ENCODE results near the gene FLACC1.
"Not testable (repeated sequence)": the region's sequence is repeated elsewhere in the genome, so short reads cannot be mapped to it uniquely, and the experiment has no call there.

Gene FLACC1

DNA sequence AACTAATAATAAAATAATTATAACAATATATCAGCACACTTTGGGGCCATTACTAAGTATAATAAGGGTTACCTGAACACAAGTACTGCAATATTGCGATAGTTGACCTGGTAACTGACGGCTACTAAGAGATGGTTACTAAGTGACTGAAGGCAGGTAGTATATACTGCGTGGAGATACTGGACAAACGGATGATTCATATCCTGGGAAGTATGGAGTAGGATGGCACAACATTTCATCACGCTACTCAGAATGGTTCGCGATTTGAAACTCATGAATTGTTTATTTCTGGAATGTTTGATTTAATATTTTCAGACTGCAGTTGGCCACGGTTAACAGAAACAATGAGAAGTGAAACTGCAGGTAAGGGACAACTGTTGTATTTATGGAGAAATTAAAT lies 39.5 kb upstream of the FLACC1 start:
- Histone ChIP-seq H3K4me1 (ENCODE audit: insufficient read depth, insufficient read length) (no peaks in the 10 kb centered on the region), H3K9me3 (ENCODE audit: insufficient read depth, low read length) (no peaks in the 10 kb centered on the region), H3K9ac (ENCODE audit: insufficient read length, low read depth) (no peak overlapping the region), H3K27me3 (ENCODE audit: insufficient read depth, insufficient read length) (no peaks in the 10 kb centered on the region), H3K4me3 (ENCODE audit: insufficient read length, low read depth) (no peak overlapping the region), H3K36me3 (ENCODE audit: insufficient read depth, insufficient read length, low read length) (peaks cover 60% of the 10 kb centered on the region)
- DNase-seq (ENCODE audit: low read depth, low spot score), result no peak
- no peak for TF ChIP-seq YY1 (IDR thresholded peaks at IDR 0.05; ENCODE audit: insufficient read depth, insufficient read length)
- TF ChIP-seq SUZ12 (IDR thresholded peaks at IDR 0.05; ENCODE audit: extremely low read depth, insufficient read depth, insufficient read length), result no peak
- TF ChIP-seq ZNF274 (IDR thresholded peaks at IDR 0.05; ENCODE audit: low read depth, low read length), result no peak

DNA sequence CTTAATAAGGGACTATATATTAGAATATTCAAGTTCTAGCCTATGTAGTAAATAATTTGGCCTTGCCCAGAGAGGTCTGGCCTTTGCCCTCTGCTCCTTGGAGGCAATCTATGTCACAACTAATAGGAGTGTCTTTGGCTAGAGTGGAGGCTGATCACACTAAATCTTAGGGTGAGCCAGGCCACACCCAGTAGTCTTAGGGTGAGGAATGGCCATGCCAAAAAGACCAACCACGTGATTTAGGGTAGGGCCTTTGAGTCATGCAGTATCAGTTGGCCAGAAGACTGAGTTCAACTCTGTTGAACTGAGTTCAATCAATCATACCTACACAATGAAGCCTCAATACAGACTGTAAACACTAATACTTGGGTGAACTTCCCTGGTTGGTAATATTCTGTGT lies 26.0 kb upstream of the FLACC1 start:
- Histone ChIP-seq H3K4me3 (ENCODE audit: insufficient read length, low read depth) (no peak overlapping the region), H3K27me3 (ENCODE audit: insufficient read depth, insufficient read length) (no peaks in the 10 kb centered on the region), H3K4me1 (ENCODE audit: insufficient read depth, insufficient read length) (no peaks in the 10 kb centered on the region), H3K9me3 (ENCODE audit: insufficient read depth, low read length) (no peaks in the 10 kb centered on the region), H3K36me3 (ENCODE audit: insufficient read depth, insufficient read length, low read length) (peaks cover 65% of the 10 kb centered on the region), H3K9ac (ENCODE audit: insufficient read length, low read depth) (no peak overlapping the region)
- TF ChIP-seq SUZ12 (IDR thresholded peaks at IDR 0.05; ENCODE audit: extremely low read depth, insufficient read depth, insufficient read length) (no peak), ZNF274 (IDR thresholded peaks at IDR 0.05; ENCODE audit: low read depth, low read length) (no peak), YY1 (IDR thresholded peaks at IDR 0.05; ENCODE audit: insufficient read depth, insufficient read length) (no peak)
- no peak for DNase-seq (ENCODE audit: low read depth, low spot score)

DNA sequence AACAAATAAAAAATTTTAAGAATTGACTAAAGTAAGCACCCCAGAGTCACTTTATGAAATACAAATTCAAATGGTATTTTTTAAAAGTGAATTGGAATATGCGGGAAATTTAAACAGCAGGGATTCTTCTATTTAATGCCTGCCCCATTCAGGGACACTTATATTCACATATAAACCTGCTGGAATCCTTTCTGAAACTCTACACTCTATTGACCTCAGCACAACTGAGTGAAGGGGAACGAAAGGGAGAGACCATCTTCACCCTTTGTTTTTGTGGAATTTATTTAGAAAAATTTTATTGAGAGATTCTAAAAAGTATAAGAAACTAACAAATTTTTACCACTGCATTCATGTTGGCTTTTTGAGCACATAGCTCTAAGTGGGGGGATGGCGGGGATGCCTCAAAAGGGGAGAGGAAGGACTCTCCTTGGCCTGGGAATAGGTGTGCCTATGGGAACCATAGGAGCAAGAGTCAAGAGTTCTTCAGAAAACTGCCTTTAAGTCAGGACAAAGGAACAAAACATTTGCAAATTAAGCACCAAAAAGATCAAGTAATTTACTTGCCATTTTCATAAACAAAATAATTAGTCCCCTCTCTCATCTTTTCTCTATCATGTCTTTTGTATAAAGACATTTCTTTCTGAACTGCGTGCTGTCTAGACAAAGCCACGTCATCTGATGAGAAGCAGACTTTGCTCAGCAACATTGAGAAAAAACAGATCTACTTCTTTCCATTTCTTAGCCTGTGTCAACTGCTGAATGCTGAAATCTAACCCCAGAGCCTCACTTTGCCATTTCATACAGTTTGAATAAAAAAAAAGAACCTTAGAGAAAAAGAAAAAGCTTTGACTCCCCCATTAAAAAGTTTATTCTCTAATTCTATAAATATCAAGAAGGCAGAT lies 21.6 kb upstream of the FLACC1 start:
- H3K36me3 ChIP-seq (ENCODE audit: insufficient read depth, insufficient read length, low read length), result peaks cover 36% of the 10 kb centered on the region
- TF ChIP-seq SUZ12 (IDR thresholded peaks at IDR 0.05; ENCODE audit: extremely low read depth, insufficient read depth, insufficient read length) (no peak), ZNF274 (IDR thresholded peaks at IDR 0.05; ENCODE audit: low read depth, low read length) (no peak), YY1 (IDR thresholded peaks at IDR 0.05; ENCODE audit: insufficient read depth, insufficient read length) (no peak)
- DNase-seq (ENCODE audit: low read depth, low spot score), result no peak
- no peaks in the 10 kb centered on the region for H3K4me1 ChIP-seq (ENCODE audit: insufficient read depth, insufficient read length)
- no peak overlapping the region for H3K9ac ChIP-seq (ENCODE audit: insufficient read length, low read depth)
- H3K27me3 ChIP-seq (ENCODE audit: insufficient read depth, insufficient read length), result no peaks in the 10 kb centered on the region
- no peaks in the 10 kb centered on the region for H3K9me3 ChIP-seq (ENCODE audit: insufficient read depth, low read length)
- H3K4me3 ChIP-seq (ENCODE audit: insufficient read length, low read depth), result no peak overlapping the region

DNA sequence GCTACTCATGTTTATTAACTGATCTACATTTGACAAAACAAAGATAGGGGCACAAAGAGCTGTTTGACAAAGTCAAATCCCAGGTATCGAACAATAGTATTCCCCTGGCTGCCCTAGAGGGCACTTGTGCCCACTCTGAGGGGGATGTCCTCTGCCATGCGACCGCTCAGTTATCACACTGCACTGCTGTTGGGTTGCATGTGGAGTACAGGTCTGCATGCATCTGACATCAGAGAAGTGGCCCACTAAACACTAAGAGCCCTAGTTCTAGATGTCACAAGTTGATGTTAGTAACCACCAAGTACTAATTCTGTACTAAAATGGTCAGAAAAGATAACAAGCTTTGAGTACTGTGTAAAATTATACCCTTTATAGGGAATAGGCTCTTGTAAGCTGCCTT lies 20.1 kb upstream of the FLACC1 start:
- peaks cover 22% of the 10 kb centered on the region for H3K36me3 ChIP-seq (ENCODE audit: insufficient read depth, insufficient read length, low read length)
- no peaks in the 10 kb centered on the region for H3K27me3 ChIP-seq (ENCODE audit: insufficient read depth, insufficient read length)
- DNase-seq (ENCODE audit: low read depth, low spot score), result no peak
- TF ChIP-seq SUZ12 (IDR thresholded peaks at IDR 0.05; ENCODE audit: extremely low read depth, insufficient read depth, insufficient read length) (no peak), ZNF274 (IDR thresholded peaks at IDR 0.05; ENCODE audit: low read depth, low read length) (no peak)
- no peak overlapping the region for H3K9ac ChIP-seq (ENCODE audit: insufficient read length, low read depth)
- H3K4me3 ChIP-seq (ENCODE audit: insufficient read length, low read depth), result no peak overlapping the region
- no peaks in the 10 kb centered on the region for H3K9me3 ChIP-seq (ENCODE audit: insufficient read depth, low read length)
- H3K4me1 ChIP-seq (ENCODE audit: insufficient read depth, insufficient read length), result no peaks in the 10 kb centered on the region

DNA sequence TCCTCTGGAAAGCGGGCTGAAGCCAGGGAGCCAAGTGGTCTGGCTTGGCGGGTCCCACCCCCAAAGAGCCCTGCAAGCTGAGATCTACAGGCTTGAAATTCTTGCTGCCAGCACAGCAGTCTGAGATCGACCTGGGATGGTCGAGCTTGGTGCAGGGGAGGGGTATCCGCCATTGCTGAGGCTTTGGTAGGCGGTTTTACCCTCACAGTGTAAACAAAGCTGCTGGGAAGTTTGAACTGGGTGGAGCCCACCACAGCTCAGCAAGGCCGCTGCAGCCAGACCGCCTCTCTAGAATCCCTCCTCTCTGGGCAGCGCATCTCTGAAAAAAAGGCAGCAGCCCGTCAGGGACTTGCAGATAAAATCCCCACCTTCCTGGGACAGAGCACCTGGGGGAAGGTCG lies 12.6 kb upstream of the FLACC1 start:
- Histone ChIP-seq H3K36me3 (ENCODE audit: insufficient read depth, insufficient read length, low read length) (no peaks in the 10 kb centered on the region), H3K9ac (ENCODE audit: insufficient read length, low read depth) (peak overlapping the region; percentile 26), H3K9me3 (ENCODE audit: insufficient read depth, low read length) (peaks cover 7% of the 10 kb centered on the region; the same call in 1 of the 2 replicates), H3K4me1 (ENCODE audit: insufficient read depth, insufficient read length) (no peaks in the 10 kb centered on the region), H3K4me3 (ENCODE audit: insufficient read length, low read depth) (no peak overlapping the region), H3K27me3 (ENCODE audit: insufficient read depth, insufficient read length) (no peaks in the 10 kb centered on the region)
- TF ChIP-seq ZNF274 (IDR thresholded peaks at IDR 0.05; ENCODE audit: low read depth, low read length) (no peak), SUZ12 (IDR thresholded peaks at IDR 0.05; ENCODE audit: extremely low read depth, insufficient read depth, insufficient read length) (no peak), YY1 (IDR thresholded peaks at IDR 0.05; ENCODE audit: insufficient read depth, insufficient read length) (no peak)
- DNase-seq (ENCODE audit: low read depth, low spot score), result no peak

DNA sequence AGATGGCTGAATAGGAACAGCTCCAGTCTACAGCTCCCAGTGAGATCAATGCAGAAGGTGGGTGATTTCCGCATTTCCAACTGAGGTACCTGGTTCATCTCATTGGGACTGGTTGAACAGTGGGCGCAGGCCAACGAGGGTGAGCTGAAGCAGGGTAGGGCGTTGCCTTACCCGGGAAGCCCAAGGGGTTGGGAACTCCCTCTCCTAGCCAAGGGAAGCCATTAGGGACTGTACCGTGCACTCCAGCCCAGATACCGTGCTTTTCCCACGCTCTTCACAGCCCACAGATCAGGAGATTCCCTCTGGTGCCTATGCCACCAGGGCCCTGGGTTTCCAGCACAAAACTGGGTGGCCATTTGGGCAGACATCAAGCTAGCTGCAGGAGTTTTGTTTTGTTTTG lies 12.2 kb upstream of the FLACC1 start:
- not testable (repeated sequence) for H3K9ac ChIP-seq (ENCODE audit: insufficient read length, low read depth); H3K4me1 ChIP-seq (ENCODE audit: insufficient read depth, insufficient read length); H3K9me3 ChIP-seq (ENCODE audit: insufficient read depth, low read length); H3K36me3 ChIP-seq (ENCODE audit: insufficient read depth, insufficient read length, low read length); DNase-seq (ENCODE audit: low read depth, low spot score); H3K4me3 ChIP-seq (ENCODE audit: insufficient read length, low read depth); H3K27me3 ChIP-seq (ENCODE audit: insufficient read depth, insufficient read length)

DNA sequence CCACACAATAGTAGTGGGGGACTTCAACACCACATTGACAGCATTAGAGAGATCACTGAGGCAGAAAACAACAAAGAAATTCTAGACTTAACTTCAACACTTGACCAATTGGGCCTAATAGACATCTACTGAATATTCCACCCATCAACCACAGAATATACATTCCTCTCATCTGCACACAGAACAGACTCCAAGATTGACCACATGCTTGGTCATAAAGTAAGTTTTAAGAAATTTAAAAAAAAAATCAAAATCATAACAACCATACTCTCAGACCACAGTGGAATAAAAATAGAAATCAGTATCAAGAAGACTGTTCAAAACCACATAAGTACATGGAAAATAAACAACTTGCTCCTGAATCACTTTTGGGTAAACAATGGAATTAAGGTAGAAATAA lies 9.0 kb upstream of the FLACC1 start:
- peaks cover 24% of the 10 kb centered on the region; the same call in 1 of the 2 replicates for H3K9me3 ChIP-seq (ENCODE audit: insufficient read depth, low read length)

More for the DNA sequence above, 9.0 kb upstream of the FLACC1 start:
- Histone ChIP-seq H3K4me3 (ENCODE audit: insufficient read length, low read depth) (no peak overlapping the region), H3K27me3 (ENCODE audit: insufficient read depth, insufficient read length) (no peaks in the 10 kb centered on the region), H3K4me1 (ENCODE audit: insufficient read depth, insufficient read length) (no peaks in the 10 kb centered on the region), H3K36me3 (ENCODE audit: insufficient read depth, insufficient read length, low read length) (no peaks in the 10 kb centered on the region), H3K9ac (ENCODE audit: insufficient read length, low read depth) (no peak overlapping the region)
- no peak for DNase-seq (ENCODE audit: low read depth, low spot score)
- TF ChIP-seq SUZ12 (IDR thresholded peaks at IDR 0.05; ENCODE audit: extremely low read depth, insufficient read depth, insufficient read length), result no peak
- no peak for TF ChIP-seq ZNF274 (IDR thresholded peaks at IDR 0.05; ENCODE audit: low read depth, low read length)
- TF ChIP-seq YY1 (IDR thresholded peaks at IDR 0.05; ENCODE audit: insufficient read depth, insufficient read length), result no peak

All from NT2/D1 (cell line).